Right lobe of liver (tissue), 4 donors: ENCODE results near the gene STRIT1.

Experiments
- CTCF ChIP-seq, 4 donors: fragments of 200-600 bp in 3 of 4; fragments of 450-650 bp in 1 of 4; IDR thresholded peaks; one replicate each; pipeline versions ENCODE4 v1.5.1 to v1.8.0; 2016 to 2022; ENCODE audit warnings: antibody characterized with exemption in 4 of 4, mild to moderate bottlenecking in 2 of 4
- POLR2A ChIP-seq: fragments of 450-650 bp; IDR thresholded peaks from one replicate; pipeline ENCODE4 v1.6.1; 2017; ENCODE audit warnings: antibody characterized with exemption, mild to moderate bottlenecking
- donor health status: DM: no; HTN: no; CAD: no.
- donor health status: DM: no; HTN: no; CAD: no.
- donor health status: DM: no; HTN: yes; CAD: no.

DNA sequence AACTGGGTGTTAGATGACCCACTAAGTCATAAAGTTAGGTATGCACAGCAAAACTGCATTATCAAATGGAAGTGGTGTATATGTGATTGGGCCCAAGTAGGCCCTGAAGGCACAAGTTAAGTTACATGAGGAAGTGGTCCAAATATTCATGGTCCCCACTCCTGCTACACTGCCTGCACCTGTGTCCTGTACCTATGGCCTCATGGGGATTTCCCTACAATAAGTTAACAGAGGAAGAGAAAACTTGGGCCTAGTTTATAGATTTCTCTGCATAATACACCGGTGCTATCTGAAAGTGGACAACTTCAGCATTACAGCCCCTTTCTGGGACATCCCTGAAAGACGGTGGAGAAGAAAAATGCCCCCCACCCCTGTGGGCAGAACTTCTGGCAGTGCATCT lies 41.5 kb downstream of the STRIT1 start:
- TF ChIP-seq CTCF (IDR thresholded peaks at IDR 0.05), result no peak
- no peak for TF ChIP-seq POLR2A
